Middle frontal gyrus (tissue), 1 donor: ENCODE results near the gene FBXW5.
A peak's percentile ranks its signal among the peaks of the same experiment; 100 is the strongest.

ENCODE experiments used
- DNase-seq: peaks from one replicate; pipeline ENCODE4 v3.0.0-alpha.2; 2015; ENCODE audit warnings: low spot score; ENCODE audit errors: extremely low spot score

FBXW5 gene

GRCh38 chr9:136949817-136950655 is 5.5 kb upstream of the FBXW5 start:
- DNase-seq: peak; percentile 88

DNA sequence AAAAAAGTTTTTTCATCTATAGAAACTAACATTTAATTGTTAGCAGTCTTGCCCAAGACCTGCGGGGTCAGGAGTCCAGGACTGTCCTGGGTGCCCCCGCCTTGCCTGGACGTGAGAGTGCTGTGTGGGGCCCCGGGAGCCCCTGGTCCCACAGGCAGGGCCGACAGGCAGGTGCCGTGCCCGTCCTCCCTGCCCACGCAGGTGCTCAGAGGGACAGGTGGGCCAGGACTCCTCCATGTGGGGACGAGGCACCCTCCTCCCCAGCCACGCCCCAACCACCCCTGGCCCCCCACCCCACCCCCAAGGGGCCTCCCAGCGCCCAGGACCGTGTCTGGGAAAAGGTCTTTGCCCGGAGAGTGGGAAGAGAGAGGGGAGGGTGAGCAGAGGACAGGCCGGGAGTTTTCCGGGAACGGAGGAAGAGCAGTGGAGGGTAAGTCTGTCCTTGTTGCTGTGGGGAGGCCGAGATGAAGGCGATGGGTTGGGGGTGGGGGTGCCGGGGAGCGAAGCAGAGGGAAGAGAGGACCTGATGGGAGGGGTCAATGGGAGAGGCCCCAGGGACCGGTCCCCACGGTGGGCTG is 4.8 kb upstream of the FBXW5 start:
- DNase-seq: no peak

- DNase-seq: no peak
Measured at GRCh38 chr9:136947955-136948510, 3.5 kb upstream of the FBXW5 start.

GRCh38 chr9:136947028-136947891 is 2.7 kb upstream of the FBXW5 start:
- no peak for DNase-seq

DNA sequence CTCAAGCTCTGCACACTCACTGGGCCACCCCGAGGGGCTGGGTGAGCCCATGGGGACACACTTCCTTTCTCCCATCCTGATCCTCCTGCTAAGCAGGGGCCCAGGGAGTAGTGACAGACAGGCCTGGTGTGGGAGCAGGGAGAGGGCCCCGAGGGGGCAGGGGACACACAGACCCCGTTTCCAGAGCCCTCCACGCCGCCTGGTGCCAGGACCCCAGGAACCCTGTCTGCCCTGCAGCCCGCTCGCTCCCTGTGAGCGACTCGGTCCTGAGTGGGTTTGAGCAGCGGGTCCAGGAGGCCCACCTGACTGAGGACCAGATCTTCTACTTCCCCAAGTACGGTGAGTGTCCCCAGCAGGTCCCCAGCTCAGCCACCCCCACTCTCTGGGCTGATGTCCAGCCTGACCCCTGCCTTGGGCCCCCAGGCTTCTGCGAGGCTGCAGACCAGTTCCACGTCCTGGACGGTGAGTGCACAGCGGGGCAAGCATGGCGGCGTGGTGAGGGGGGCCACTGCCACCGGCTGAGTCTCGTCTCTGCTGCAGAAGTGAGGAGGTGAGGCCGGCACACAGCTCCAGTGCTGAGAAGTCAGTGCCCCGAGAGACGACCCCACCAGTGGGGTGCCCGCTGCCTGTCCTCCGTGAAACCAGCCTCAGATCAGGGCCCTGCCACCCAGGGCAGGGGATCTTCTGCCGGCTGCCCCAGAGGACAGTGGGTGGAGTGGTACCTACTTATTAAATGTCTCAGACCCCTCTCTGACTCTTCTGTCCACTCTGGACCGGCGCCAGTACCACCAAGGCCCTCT is 1.9 kb upstream of the FBXW5 start:
- DNase-seq: no peak

GRCh38 chr9:136945333-136946227 is 1.0 kb upstream of the FBXW5 start:
- no peak for DNase-seq

GRCh38 chr9:136944212-136944518 is 373 bp downstream of the FBXW5 start:
- no peak for DNase-seq

DNA sequence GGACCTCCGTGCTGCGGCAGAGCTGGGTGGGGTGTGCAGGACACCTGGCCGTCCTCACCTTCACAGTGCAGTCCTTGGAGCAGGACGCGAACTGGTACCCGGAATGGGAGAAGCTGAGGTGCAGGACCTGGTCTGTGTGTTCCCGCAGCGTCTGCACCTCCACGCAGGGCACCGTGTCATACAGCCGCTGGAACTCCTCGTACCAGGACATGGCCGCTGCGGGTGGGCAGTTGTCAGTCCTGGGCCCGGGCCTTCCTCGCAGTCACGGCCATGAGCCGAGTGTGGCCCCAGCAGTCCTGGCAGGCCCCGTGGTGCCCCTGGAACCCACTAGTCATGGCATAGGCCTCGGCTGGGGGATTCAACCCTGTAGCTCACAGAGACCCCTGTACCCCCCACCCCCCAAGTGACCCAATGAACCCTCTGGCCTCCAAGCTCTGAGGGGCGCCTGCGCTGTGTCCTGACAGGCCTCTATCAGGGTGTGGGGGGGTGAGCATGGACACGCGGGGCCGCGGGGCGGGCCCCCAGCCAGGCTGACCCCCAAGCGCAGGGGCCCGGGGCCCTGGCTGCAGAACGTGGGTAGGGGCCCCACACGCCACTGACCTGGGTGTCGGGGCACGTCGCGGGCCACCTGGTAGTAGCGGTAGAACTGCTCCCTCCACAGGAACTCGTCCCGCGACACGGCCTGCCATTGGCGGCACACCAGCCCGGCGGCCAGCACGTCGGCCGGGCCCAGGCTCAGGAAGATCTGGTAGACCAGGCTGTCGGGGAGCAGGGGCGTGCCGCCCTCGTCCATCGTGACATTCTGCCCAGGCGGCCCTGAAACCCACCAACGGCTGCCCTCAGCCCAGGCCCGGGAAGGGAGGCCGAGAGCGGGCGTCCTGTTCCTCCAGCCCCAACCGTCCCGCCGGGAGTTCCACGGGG is 987 bp downstream of the FBXW5 start:
- DNase-seq: no peak

- DNase-seq: no peak
Measured at GRCh38 chr9:136942881-136943230, 1.7 kb downstream of the FBXW5 start.

DNA sequence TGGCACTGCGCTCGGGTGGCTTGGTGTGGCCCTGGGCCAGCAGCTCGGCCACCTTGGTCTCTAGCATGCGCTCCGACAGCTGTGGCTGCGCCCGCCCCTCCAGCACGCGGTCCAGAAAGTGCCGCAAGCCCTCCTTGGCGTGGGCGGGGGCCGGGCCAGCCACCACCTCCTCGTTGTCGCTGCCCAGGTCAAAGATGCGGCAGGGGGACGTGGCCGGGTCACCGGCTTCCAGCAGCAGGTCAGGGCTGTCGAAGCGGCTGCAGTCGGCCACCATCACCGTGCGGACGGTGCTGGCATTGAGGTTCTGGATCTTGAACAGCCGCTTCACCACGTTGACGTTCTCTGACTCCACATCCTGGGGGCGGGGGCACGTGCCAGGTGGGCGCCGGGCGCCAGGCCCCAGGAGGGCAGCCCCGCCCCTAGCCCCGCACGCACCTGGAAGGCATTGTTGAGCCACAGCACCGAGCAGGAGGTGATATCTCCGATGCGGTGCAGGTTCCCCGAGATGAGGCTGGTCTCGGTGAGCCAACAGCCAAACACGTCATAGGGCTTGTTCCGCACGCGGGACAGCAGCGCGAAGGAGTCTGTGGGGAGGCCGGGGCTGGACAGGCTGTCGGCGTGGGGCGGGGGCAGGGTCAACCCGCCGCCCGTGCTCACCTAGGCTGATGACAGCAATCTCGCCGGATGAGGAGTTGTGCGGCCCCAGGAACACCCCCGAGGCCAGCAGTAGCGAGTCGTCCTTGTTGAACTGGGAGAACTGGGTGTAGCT is 2.2 kb downstream of the FBXW5 start:
- DNase-seq: no peak

DNA sequence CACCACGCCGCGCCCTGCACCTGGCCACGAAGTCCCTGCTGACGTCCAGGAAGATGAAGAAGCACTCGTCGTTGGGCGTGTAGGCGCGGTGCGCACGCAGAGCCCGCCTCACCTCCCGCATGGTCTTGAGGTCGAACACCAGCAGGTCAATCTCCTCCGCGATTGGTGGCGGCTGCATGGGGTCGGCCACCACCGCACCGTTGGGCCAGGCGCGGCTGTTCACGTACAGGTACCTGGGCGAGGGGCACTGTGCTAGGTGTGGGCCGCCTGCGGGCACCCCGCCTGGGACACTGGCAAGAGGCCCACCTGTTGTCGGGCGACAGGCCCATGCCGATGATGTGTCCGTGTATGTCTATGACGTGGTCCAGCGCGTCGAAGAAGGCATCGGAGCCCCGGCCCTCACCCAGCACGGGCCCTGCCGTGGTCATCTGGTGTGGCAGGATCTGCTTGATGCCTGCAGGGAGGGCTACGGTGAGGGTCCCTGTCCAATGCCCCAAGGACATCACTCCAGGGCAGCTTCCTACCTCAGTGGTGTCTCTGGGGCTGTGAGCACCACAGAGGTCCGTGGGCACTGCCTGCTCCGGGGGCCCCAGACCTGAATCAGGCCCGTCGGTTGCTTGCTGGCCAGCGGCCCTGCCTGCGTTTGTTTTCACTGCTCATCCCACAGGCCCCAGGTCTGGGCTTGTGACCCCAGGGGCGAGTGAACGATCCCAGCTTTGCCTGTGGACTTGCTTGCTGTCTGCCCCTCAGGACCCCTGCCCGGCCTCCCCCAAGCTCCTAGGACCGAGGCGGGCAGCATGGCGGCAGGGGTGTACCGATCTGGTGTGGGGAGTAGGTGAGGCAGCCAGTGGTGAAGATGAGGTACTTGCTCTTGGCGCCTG is 3.1 kb downstream of the FBXW5 start:
- no peak for DNase-seq

- no peak for DNase-seq
Measured at GRCh38 chr9:136940526-136941230, 3.9 kb downstream of the FBXW5 start.

- no peak for DNase-seq
Measured at GRCh38 chr9:136939996-136940525, 4.5 kb downstream of the FBXW5 start.

GRCh38 chr9:136939431-136939995 is 5.0 kb downstream of the FBXW5 start:
- no peak for DNase-seq

GRCh38 chr9:136937186-136938001 is 7.1 kb downstream of the FBXW5 start:
- no peak for DNase-seq
